ENCODE data around the gene CRACDL. TPM values are rescaled to one million over a fixed set of nuclear protein-coding genes. Genes with fewer than 3 reads are reported as not detected.

Gene CRACDL
- total RNA-seq, 4 donors from 2014 or later: 10.9 to 22.6 (median 14.0) TPM

DNA sequence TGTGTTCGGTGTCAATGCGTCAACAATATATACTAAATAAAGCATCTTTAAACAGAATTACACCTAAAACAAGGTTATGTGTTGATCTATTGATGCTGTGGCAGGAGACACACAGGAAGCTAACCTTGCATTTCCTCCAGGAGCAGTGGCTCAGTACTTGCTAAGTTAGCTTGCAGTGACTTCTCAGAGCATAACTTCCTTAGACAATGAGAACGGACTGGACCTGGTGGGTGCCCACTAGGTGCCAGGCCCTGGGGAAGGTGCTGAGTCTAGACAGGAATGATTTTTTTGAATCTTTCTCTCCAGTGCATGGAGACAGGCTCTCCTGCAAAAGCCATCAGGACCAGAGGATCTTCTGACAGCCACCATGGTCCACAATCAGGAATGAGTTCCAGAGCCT lies 131.3 kb downstream of the CRACDL start:
- TF ChIP-seq POLR2A (IDR thresholded peaks at IDR 0.05) (no peak), CTCF (IDR thresholded peaks at IDR 0.05) (no peak)
- DNase-seq (ENCODE audit: low spot score in 2 of 2): peak in 1 of 2 donors; percentile 45
- intact Hi-C loops (cut with DNase I; ENCODE audit: low total_unique reads): no loop called here
- H3K4me3 ChIP-seq (ENCODE audit: low read depth, poor library complexity, severe bottlenecking): no peak overlapping the region
- WGBS, 2 donors: 97 to 98% methylated on average over 3 of the region's 3 CpGs

GRCh38 chr2:98804265-98804650 lies 131.8 kb downstream of the CRACDL start:
- DNase-seq (ENCODE audit: low spot score in 2 of 2): peak in 1 of 2 donors; percentile 46
- intact Hi-C loops (cut with DNase I; ENCODE audit: low total_unique reads): no loop called here
- 94 to 97% methylated on average over 8 of the region's 8 CpGs for WGBS, 2 donors
- TF ChIP-seq CTCF (IDR thresholded peaks at IDR 0.05) (no peak), POLR2A (IDR thresholded peaks at IDR 0.05) (no peak)
- H3K4me3 ChIP-seq (ENCODE audit: low read depth, poor library complexity, severe bottlenecking): no peak overlapping the region

DNA sequence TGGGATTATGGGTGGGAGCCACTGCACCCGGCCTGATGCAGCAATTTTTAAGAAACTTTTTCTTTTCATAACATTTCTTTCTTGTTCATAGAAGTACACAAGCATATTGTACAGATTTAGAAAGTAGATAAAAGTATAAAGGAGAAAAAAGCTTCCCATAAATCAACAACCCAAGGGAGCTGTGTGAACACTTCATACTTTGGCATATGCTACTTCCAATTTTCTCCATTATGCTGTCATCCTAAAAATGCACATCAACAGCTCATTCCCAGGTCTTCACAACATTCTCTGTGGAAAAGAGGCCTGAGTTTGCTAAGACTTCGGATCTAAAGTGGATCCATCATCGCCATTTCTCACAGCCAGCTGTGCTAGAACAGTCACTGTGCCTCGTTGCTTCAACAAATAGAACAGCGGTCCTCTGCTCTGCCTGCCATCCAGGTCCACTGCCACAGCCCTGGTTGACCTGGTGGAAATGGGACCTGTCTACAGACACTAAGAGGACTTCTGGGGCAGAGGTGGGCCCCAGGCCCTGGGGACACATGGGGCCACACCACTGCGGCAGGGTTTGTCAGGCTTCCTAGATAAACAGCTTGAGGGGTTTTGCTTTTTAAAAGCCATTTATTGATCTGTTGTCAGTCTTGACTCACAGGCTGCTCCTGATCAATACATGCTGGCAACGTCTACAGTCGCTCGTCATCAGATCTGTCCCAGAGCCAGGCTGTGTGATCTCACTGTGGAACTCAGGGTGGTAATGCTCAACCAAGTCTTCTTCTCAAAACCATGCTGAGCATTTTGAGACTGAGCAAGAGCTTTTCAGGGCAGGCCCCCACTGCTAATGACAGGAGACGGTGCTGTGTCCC lies 132.4 kb downstream of the CRACDL start:
- no peak overlapping the region for H3K4me3 ChIP-seq (ENCODE audit: low read depth, poor library complexity, severe bottlenecking)
- TF ChIP-seq POLR2A (IDR thresholded peaks at IDR 0.05) (no peak), CTCF (IDR thresholded peaks at IDR 0.05) (no peak)
- WGBS, 2 donors: 79 to 85% methylated on average over 10 of the region's 10 CpGs
- intact Hi-C loops (cut with DNase I; ENCODE audit: low total_unique reads): no loop called here
- DNase-seq (ENCODE audit: low spot score in 2 of 2): peak in 1 of 2 donors; percentile 39

GRCh38 chr2:98802344-98802743 lies 133.7 kb downstream of the CRACDL start:
- 89 to 93% methylated on average over 8 of the region's 8 CpGs for WGBS, 2 donors
- TF ChIP-seq POLR2A (IDR thresholded peaks at IDR 0.05) (no peak), CTCF (IDR thresholded peaks at IDR 0.05) (no peak)
- H3K4me3 ChIP-seq (ENCODE audit: low read depth, poor library complexity, severe bottlenecking): no peak overlapping the region
- no peak for DNase-seq (ENCODE audit: low spot score in 2 of 2)
- intact Hi-C loops (cut with DNase I; ENCODE audit: low total_unique reads): no loop called here

- no peak for DNase-seq (ENCODE audit: low spot score in 2 of 2)
- intact Hi-C loops (cut with DNase I; ENCODE audit: low total_unique reads): no loop called here
- no peak overlapping the region for H3K4me3 ChIP-seq (ENCODE audit: low read depth, poor library complexity, severe bottlenecking)
- WGBS, 2 donors: 93 to 94% methylated on average over 8 to 15 of the region's 15 CpGs
- no peak for TF ChIP-seq POLR2A (IDR thresholded peaks at IDR 0.05)
Observed at GRCh38 chr2:98801921-98802321, 134.1 kb downstream of the CRACDL start.

DNA sequence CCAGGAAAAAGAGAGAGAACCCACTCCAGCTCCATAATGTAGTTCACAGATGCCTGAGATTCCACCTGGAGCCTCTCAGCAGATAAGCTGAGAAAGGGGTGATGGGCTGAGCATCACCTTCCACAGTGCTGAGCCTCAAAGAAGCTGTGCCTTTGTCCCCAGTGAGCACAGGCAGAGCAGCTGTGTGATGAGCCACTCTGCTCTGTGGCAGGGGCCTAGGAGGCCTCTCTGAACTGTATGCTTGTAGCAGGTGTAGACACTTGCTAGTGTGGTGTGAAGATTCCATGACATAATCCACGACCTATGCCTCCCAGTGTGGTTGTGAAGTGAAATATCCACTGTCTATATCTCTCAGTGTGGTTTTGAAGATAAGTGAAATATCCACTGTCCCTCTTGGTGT lies 134.7 kb downstream of the CRACDL start:
- DNase-seq (ENCODE audit: low spot score in 2 of 2): no peak
- TF ChIP-seq CTCF (IDR thresholded peaks at IDR 0.05) (no peak), POLR2A (IDR thresholded peaks at IDR 0.05) (no peak)
- 87 to 88% methylated on average over 1 of the region's 1 CpG for WGBS, 2 donors
- intact Hi-C loops (cut with DNase I; ENCODE audit: low total_unique reads): no loop called here
- H3K4me3 ChIP-seq (ENCODE audit: low read depth, poor library complexity, severe bottlenecking): no peak overlapping the region
